ENCODE results near the gene TGFB1. TPM values are rescaled to one million over a fixed set of nuclear protein-coding genes. Genes with fewer than 3 reads are reported as not detected.
"Not testable (repeated sequence)": the region's sequence is repeated elsewhere in the genome, so short reads cannot be mapped to it uniquely, and the experiment has no call there.

Gene TGFB1
- total RNA-seq, 1 donor from 2014 or later, result 24.3 TPM

DNA sequence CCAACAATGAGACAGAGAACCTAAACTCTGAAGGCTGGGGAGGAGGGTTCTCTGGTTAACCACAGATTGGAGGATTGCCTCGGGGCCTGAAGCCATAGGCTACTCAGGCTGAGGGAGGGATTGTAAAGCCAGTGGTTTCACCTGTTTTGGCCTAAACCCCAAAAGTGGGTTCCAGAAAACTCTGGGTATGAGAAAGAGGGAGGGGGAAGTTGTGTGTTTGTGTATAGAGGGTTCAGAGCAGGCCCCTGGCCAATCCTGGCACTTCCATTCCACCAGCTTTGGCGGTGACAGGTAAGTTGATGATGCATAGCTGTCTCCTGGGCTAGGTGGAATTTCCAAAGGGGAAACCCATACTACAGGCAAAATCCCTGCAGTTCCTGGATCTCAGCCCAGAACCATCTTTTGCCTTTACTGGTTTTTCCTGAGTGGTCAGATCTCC is 57.3 kb downstream of the TGFB1 start:
- no peak overlapping the region for H3K4me3 ChIP-seq (ENCODE audit: low read depth, low read length)
- TF ChIP-seq, protein P1, sequence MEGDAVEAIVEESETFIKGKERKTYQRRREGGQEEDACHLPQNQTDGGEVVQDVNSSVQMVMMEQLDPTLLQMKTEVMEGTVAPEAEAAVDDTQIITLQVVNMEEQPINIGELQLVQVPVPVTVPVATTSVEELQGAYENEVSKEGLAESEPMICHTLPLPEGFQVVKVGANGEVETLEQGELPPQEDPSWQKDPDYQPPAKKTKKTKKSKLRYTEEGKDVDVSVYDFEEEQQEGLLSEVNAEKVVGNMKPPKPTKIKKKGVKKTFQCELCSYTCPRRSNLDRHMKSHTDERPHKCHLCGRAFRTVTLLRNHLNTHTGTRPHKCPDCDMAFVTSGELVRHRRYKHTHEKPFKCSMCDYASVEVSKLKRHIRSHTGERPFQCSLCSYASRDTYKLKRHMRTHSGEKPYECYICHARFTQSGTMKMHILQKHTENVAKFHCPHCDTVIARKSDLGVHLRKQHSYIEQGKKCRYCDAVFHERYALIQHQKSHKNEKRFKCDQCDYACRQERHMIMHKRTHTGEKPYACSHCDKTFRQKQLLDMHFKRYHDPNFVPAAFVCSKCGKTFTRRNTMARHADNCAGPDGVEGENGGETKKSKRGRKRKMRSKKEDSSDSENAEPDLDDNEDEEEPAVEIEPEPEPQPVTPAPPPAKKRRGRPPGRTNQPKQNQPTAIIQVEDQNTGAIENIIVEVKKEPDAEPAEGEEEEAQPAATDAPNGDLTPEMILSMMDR (conservative IDR thresholded peaks at IDR 0.05; ENCODE audit: low read depth, low read length), result no peak
- DNase-seq (ENCODE audit: low read depth), result no peak

GRCh38 chr19:41295499-41295898 is 58.2 kb downstream of the TGFB1 start:
- H3K4me3 ChIP-seq (ENCODE audit: low read depth, low read length), result no peak overlapping the region
- TF ChIP-seq, protein P1 (conservative IDR thresholded peaks at IDR 0.05; ENCODE audit: low read depth, low read length), result no peak
- no peak for DNase-seq (ENCODE audit: low read depth)

DNA sequence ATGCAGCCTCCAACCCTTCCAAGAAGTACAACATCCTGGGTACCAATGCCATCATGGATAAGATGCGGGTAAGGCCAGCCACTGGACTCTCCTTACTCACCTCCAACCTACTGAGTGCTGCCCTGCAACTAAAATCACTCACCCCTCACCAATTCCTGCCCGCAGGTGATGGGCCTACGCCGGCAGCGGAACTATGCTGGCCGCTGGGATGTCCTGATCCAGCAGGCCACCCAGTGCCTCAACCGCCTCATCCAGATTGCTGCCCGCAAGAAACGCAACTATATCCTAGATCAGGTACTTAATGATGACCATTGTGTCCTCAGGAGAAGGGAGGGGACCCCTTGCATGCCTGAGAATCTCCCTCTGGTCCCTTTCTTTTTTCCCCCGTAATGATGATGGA is 59.3 kb downstream of the TGFB1 start:
- TF ChIP-seq, protein P1 (conservative IDR thresholded peaks at IDR 0.05; ENCODE audit: low read depth, low read length), result no peak
- no peak overlapping the region for H3K4me3 ChIP-seq (ENCODE audit: low read depth, low read length)
- no peak for DNase-seq (ENCODE audit: low read depth)

GRCh38 chr19:41289814-41290213 is 63.9 kb downstream of the TGFB1 start:
- DNase-seq (ENCODE audit: low read depth); H3K4me3 ChIP-seq (ENCODE audit: low read depth, low read length): not testable (repeated sequence)

- H3K4me3 ChIP-seq (ENCODE audit: low read depth, low read length), result no peak overlapping the region
- no peak for DNase-seq (ENCODE audit: low read depth)
- TF ChIP-seq, protein P1 (conservative IDR thresholded peaks at IDR 0.05; ENCODE audit: low read depth, low read length), result no peak
Observed at GRCh38 chr19:41288673-41289530, 64.8 kb downstream of the TGFB1 start.

Other genes with a start within 250 kb of the TGFB1 start
- gene CYP2F1, start 239.5 kb downstream of the TGFB1 start, total RNA-seq, result not detected in 2 replicates
- 4.9 and 24.7 TPM in 2 replicates for gene CYP2S1, start 160.7 kb downstream of the TGFB1 start, total RNA-seq
- 206 and 343 TPM in 2 replicates for gene AXL, start 134.7 kb downstream of the TGFB1 start, total RNA-seq
- 154 and 177 TPM in 2 replicates for gene HNRNPUL1, start 89.5 kb downstream of the TGFB1 start, total RNA-seq
- 11.4 and 11.6 TPM in 2 replicates for gene CCDC97, start 43.8 kb downstream of the TGFB1 start, total RNA-seq
- gene B9D2, start 10.2 kb upstream of the TGFB1 start, total RNA-seq, result 5.3 and 22.9 TPM in 2 replicates
- 2.7 and 3.5 TPM in 2 replicates for gene TMEM91, start 22.6 kb upstream of the TGFB1 start, total RNA-seq
- gene EXOSC5, start 43.4 kb upstream of the TGFB1 start, total RNA-seq, result 23.7 and 43.8 TPM in 2 replicates
- gene BCKDHA, start 43.9 kb upstream of the TGFB1 start, total RNA-seq, result 24.0 and 35.7 TPM in 2 replicates
- gene B3GNT8, start 73.5 kb upstream of the TGFB1 start, total RNA-seq, result 1.6 and 2.4 TPM in 2 replicates
- 54.9 and 74.8 TPM in 2 replicates for gene DMAC2, start 86.0 kb upstream of the TGFB1 start, total RNA-seq
- not detected in 2 replicates for gene ERICH4, start 89.2 kb upstream of the TGFB1 start, total RNA-seq
- not detected in 2 replicates for gene CEACAM21, start 222.2 kb upstream of the TGFB1 start, total RNA-seq